Activated CD8-positive, alpha-beta memory T cell treated with anti-CD3 and anti-CD28 coated beads for 36 hours (primary cell): Measurements from ENCODE around the gene CETN3. TPM values are rescaled to one million over a fixed set of nuclear protein-coding genes. Genes with fewer than 3 reads are reported as not detected.

Experiments
- CTCF ChIA-PET: fragments of 350-600 bp; sonication (Branson Sonifier 250); formaldehyde crosslinking; loops from one replicate; lab custom pipeline; 2021; ENCODE audit warnings: antibody characterized with exemption; lab: Charles Lee
- POLR2A ChIA-PET: fragments of 350-600 bp; sonication (Branson Sonifier 250); formaldehyde crosslinking; loops from one replicate; lab custom pipeline; 2021; ENCODE audit warnings: antibody characterized with exemption; lab: Charles Lee
- total RNA-seq, 2 experiments: library from RNA; stranded (reverse); gene quantifications; one replicate each; pipeline ENCODE4 v1.2.3, GENCODE V29; 2021

The CETN3 gene
- 10 to 100 TPM; 48.0 to 48.6 TPM for total RNA-seq

DNA sequence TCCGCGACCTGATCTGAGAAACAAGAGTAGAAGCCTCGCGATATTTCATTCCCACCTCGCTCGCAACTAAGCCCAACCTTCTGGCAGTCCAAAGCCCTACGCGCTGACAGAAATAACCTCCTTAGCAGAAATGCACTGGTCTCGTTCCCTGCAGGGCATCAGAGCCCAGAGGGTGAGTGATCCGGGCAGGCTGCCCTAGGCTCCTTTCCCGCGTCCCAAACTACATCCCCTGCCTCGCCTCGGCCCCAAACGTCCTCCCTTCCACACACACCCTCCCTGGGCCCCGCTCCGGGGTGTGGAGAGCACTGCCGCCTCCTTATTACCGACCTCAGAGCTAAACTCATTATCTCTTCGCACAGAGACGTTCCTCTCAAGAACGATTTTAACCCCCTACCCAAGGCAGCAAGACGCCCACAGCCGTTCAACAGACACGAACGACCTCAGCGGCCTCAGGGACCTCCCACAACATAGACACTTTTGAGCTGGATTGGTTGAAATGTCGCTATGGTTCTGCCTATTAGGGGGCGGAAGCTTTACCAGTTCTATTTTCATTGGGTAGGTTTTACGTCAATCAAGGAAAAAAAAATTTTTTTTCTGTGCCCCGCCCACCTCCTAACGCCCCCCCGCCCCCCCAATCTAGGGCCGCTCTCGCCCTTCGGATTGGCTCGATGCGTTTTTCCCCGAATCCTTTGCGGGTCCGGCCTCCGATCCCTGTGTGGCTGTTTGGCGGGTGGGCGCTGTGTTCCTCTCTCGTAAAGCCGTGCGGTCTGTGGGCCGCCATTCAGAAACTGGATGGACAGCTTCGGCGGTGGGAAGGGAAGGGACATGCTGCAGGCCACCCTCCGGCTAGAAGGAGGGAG, at the start of gene CETN3:
Gene CETN3, minus strand, starts transcription at position 439 of the 860 bp plus-strand sequence. Its CDS starts 95 bp downstream, at position 344.
- ChIA-PET CTCF (interaction anchor here (0.6 to 1.4 kb wide), 5 partner anchors 8 to 974 kb away, joined by 3 read pairs; no protein-coding TSS in a partner anchor), POLR2A (interaction anchor here (0.6 to 2.3 kb wide), 7 partner anchors 8 to 1694 kb away, joined by 3 to 10 read pairs (median 3); partner anchors contain the start of genes LYSMD3, MBLAC2 and POLR3G)

DNA sequence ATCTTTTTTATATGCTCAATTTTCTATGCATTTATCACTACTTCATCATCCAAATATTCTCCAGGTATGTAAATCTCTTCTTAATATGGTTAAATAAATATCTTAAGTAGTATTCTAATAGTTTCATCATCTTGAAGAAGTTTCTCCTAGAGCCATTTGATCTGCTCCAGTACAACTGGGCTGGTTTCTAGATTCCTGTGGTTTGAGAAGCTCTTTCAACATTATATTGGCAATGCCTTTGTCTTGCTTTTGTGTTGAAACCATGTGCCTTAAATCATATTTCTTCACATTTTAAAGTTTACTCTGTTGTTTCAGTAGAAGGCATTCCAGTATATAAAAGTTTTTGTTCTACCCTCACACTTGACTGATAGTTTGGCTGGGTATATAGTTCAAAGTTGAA, 37.4 kb upstream of the CETN3 start:
- ChIA-PET CTCF (no interaction called here), POLR2A (no interaction called here)

DNA sequence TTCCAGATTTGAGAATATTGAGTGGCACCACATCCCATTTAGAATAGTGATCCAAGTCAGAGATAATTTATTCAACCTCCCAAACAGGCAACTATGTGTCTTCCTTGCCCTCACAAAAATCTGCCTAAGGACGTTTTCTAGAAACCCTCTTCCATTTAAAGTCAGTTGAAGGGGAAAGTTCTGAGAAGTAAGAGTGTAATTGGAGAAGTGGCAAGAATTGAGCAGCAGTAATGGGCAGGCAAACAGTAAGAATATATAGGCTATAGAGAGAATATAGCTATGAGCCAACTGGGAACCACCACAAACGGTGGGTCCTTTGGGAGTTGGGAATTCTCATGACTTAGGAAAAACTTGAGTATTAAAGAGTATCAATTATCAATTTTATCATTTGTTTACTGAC, 31.1 kb upstream of the CETN3 start:
- CTCF ChIA-PET, result interaction anchor here (0.8 to 2.0 kb wide), 2 partner anchors 13 to 34 kb away, joined by 3 to 7 read pairs; partner anchors contain the start of genes MBLAC2 and POLR3G
- POLR2A ChIA-PET, result no interaction called here

DNA sequence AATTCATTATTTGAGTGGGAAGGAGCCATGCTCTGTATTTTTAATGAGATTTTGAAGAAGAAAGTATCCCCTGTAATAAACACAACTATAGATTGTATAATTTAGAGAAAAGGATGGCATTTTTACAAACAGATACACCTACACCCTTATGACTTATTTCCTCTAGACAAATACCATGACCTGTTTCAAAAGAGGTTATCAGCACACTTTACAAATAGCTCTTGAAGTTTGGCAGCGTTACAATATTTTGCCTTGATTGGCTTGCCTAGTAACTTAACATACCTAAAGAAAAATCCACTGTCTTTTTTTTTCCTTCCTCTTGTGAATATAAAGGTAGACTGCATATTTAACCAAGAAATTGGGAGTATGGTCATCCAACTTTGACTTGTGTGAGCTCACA, 28.5 kb upstream of the CETN3 start:
- POLR2A ChIA-PET, result no interaction called here
- CTCF ChIA-PET, result interaction anchor here (1.0 kb wide), 1 partner anchor 10 kb away, joined by 3 read pairs; no protein-coding TSS in a partner anchor

DNA sequence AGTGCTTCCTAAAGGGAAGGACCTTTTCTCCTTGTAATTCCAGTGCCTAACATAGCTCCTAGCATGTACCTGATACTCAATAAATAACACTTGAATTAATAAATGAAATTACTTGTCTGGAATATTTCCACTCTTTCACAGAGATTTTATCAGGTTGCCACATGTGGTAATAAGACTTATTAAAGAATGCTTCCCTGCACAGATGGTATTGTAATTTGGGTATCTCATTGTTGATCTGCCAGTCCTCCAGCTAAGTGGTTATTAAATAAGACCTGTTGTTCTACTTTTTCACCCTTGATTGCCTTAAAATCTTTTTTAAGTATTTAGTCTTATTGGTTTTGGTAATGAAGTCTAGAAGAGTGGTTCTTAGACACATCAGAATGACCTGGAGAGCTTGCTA, 28.1 kb upstream of the CETN3 start:
- ChIA-PET CTCF (interaction anchor here (0.9 to 1.0 kb wide), 2 partner anchors 10 to 37 kb away, joined by 3 read pairs; partner anchors contain the start of genes MBLAC2 and POLR3G), POLR2A (no interaction called here)

DNA sequence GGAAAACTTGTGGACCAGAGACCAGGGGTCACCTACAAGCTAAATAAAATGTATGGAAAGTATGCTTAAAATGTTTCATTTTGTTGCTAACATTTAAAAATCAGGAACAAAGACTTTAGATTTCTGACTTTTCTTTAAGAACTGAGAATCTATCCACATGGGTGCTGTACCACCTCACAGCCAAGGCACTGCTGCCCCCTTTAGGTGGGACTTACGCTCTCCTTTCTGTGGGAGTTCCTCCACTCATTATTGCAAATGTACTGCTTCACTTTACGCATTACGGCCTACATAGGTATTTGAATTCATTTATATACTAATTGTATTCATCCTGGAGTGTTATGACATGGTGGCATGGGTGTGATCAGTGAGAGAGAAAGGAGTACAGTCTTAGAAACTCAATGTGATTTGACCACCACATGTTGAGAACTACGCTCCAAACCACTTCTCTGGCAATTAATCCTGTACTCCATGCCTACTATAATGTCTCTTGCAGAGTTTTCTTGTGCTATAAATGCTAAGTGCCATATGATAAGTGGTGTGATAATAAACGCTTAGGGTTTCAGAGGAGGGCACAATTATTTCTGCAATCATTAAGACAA, 24.7 kb upstream of the CETN3 start:
- POLR2A ChIA-PET, result no interaction called here
- CTCF ChIA-PET, result no interaction called here

DNA sequence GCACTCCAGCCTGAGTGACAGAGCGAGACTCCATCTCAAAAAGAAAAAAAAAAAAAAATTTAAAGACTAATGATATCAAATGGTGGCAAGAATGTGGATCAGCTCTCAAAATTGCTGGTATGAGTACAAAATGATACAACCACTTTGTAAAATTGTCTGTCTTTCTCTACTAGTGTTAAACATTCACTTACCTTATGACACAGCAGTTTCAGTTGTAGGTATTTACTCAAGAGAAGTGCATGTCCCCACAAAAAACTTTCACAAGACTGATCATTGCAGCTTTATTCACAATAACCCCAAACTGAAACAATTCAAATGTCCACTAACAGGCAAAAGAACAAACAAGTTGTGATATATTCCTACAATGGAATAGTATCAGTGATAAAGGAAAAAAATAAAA, 14.7 kb upstream of the CETN3 start:
- ChIA-PET CTCF (no interaction called here), POLR2A (no interaction called here)

DNA sequence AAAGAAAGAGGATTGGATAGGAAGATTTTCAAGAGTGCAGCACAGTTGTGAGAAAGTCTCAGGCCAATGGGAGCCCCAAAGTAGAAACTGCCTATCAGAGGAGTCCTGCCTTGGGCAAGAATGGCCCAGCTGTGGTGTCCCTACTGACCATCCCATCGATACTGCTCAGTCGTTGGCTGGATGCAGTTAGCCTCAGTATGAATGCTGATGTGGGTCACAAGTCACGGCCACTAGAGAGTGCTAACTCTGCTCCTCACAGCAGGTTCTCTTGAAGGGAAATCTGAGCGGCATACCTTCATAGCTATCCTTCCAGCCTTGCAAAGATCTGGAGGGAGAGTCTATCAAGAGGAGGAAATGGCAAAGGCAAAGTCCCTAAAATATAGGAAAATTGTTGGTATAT, 11.6 kb upstream of the CETN3 start:
- ChIA-PET POLR2A (no interaction called here), CTCF (no interaction called here)

DNA sequence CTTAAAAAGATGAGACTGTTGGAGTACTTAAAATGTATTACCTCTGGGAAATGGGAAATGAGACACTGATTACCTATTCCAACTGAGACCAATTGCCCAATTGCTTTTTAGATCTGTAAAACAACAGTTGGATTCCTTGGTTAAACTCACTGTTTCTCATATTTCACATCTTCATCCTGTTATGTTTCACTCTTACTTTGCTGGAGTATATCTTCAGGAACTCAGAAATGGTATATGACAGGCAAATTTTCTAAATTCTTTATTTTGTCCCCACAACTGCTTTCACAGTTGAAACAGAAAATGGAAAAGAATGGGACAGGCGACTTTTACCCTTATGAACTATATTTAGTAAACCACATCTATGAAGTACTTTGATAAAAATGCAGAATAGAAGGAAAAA, 8.7 kb upstream of the CETN3 start:
- ChIA-PET POLR2A (interaction anchor here (0.9 kb wide), 1 partner anchor 9 kb away, joined by 3 read pairs; the partner anchor contains the start of gene CETN3), CTCF (interaction anchor here (0.7 kb wide), 1 partner anchor 9 kb away, joined by 3 read pairs; no protein-coding TSS in a partner anchor)

DNA sequence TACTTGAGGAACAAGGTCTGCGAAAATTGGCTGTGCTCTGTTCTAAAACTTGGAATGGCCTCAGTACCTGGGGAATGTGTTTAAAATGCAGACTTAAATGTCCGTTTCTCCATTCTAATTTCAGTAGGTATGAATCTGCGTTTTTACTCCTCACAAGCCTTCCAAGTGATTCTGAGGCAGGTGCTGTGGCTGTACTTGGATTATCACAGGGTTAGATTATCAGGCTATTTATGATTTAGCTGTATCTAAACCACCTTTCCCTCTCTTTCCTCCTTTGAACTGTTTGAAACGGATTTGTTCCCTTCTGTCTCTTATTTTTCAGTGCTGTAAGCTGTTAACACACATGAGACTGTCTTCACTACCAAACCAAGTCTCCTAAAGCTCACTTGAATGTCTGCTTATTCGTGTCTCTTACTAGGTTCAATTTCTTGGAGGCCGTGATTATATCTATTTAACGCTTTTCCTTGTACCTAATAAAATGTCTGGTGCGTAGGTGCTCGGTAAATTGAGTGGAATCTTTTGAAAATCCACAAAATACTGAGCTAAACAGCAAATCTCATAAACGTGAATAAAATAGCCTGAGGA, 714 bp upstream of the CETN3 start:
- POLR2A ChIA-PET, result interaction anchor here (0.6 to 2.3 kb wide), 5 partner anchors 63 to 1694 kb away, joined by 3 to 10 read pairs (median 9); partner anchors contain the start of genes LYSMD3, MBLAC2 and POLR3G
- CTCF ChIA-PET, result interaction anchor here (0.9 to 1.4 kb wide), 4 partner anchors 12 to 373 kb away, joined by 3 read pairs; no protein-coding TSS in a partner anchor

DNA sequence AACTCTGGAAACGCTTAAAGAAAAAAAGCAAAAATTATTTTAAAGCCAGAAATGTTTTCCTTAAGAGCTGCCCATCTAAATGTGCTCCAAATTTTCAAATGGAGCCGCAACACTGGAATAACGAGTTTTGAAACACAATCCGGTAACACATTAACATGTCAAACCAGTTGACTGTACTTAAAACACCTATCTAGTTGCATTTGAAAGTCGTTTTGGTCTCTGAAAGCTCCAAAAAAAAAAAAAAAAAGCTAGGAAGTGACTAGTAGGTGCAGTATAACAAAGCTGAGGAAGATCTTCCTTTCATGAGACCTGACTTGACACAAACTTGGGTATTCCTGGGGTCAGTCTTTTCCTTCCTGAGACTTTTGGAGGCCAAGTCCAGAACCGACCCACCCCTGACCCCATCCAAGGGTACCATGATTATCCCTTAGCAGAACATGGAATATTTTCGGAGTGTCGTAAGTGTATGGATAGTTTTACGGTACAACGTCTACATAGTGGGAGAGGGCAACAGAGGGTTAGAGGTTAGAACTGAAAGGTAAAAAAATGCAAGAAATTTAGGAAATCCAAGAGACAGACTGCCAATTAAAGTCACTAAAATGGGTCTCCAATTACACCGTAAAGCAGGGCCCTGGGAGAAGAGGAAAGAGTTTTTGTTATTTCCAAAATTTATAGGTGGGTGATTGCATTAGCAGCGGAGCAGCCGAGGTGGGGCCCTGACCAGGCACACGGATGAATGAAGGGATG, 812 bp downstream of the CETN3 start:
- ChIA-PET CTCF (interaction anchor here (0.6 kb wide), 2 partner anchors 9 to 975 kb away, joined by 3 read pairs; no protein-coding TSS in a partner anchor), POLR2A (interaction anchor here (0.9 to 2.3 kb wide), 2 partner anchors 9 to 121 kb away, joined by 3 to 9 read pairs; partner anchors contain the start of gene LYSMD3)

DNA sequence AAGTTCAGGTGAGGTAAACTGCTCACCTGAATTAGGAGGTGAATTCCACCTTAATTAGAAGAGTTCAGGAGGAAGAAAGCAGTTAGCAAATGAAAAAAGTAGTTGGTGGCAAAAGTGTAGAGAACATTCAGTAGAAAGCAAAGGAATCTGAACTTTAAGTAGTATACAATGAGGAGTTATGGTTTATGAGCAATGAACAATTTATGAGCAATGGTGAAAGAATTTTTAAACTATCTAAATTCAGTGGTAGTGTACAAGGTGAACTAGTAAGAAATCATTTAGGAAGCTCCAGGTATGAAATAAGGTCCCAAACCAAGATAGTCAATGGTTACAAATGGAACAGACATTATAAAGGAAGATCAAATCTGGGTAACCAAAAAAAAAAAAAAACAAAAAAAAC, 3.1 kb downstream of the CETN3 start:
- ChIA-PET POLR2A (no interaction called here), CTCF (no interaction called here)

DNA sequence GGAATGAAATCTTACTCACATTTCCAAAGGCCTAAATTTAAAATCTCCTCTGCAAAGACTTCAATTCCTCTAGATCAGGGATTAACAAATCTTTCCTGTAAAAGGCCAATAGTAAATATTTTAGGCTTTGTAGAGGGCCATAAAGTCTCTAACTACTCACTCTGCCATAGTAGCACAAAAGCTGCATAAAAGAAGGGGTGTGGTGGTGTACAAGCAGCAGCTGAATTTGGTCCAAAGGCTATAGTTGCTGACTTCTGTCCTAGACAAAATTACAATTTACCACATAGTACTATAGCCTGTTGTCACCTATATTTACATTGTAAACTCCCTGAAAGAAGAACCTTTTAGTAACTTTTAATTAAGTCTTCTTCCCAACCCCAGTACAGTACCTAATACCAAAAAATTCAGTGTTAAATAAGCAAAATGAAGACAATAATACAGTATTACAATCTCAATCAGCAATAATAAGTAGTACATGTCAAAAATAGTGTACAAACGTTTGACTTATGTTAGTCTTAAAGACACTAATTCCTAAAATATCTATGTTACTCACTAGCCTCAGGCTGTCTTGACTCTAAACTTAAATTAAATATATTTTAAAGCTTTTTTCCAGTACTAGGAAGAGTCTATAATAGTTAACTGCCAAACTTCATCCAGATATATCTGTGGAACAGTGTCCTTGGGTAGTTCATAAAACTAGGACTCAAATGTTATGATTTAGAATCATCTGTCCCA, 6.9 kb downstream of the CETN3 start:
- POLR2A ChIA-PET, result no interaction called here
- CTCF ChIA-PET, result no interaction called here

DNA sequence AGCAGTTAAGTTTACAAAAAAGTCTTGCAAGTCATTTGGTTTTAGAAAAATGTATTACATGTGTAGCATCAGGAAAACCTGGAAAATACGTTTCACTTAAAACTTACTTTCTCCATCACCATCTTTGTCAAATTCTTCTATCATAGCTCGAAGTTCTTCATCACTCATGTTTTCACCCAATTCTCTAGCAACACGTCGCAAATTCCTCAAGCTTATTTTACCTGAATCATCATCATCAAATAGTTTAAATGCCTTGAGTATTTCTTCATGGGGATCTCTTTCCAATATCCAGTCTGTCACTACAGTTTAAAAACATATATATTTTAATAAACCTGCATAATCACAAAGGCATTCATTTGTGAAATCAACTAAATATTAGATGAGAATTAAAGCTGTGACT, 10.3 kb downstream of the CETN3 start:
- ChIA-PET CTCF (no interaction called here), POLR2A (no interaction called here)

DNA sequence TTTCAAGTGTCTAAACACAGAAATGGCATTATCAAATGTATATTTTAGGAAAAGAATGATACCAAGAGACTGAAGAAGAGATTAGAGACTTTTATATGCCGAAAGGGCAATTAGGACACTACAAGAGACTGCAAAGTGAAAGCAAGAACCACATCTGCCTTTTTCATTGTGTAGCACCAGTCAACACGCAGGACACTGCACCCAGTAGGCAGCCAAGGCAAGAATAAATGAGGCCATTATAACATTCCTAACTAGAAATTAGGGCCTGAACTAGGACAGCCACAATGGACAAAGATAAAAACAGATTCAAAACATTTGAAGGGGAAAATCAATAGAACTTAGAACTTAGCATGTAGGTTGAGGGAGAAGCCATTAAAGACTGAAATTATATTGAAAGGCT, 10.8 kb downstream of the CETN3 start:
- CTCF ChIA-PET, result no interaction called here

DNA sequence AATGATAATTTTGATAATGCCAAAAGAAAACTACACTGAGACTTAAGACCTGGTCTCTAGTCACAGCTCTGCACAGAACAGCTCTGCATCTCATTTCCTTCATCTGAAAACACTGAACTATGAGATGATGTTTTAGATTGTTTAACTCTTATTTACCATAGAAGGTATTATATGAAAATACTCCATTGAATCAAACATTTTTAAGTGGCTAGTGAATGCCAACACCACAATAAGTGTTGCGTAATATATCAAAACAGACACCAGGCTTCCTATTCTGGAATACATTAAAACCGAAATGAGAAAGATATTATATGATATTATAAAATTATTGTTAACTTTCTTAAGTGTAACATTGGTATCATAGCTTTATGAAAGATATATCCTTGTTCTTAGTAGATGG, 14.6 kb downstream of the CETN3 start:
- POLR2A ChIA-PET, result no interaction called here
- CTCF ChIA-PET, result no interaction called here

More for the DNA sequence above, 10.8 kb downstream of the CETN3 start:
- POLR2A ChIA-PET, result no interaction called here

DNA sequence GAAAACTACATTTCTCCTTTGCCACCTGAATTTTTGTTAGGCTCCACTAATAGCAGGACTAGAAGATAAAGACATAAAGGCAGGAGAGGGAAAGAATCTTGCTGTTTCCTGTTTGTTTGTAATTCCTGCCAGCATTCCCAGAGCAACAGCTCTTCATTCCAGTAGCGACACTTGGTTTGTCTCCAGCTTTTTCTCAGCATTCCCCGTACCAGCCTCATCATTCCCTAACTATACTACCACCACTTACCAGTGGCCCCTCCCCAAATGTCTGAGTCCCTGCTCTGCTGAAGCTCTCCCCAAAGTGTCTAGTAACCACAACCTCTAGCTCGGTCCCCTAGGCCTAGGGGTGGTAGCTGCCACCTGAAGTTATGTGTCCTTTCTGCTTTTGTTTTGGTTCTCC, 18.6 kb downstream of the CETN3 start:
- ChIA-PET POLR2A (no interaction called here), CTCF (interaction anchor here (1.1 kb wide), 1 partner anchor 64 kb away, joined by 5 read pairs; no protein-coding TSS in a partner anchor)

DNA sequence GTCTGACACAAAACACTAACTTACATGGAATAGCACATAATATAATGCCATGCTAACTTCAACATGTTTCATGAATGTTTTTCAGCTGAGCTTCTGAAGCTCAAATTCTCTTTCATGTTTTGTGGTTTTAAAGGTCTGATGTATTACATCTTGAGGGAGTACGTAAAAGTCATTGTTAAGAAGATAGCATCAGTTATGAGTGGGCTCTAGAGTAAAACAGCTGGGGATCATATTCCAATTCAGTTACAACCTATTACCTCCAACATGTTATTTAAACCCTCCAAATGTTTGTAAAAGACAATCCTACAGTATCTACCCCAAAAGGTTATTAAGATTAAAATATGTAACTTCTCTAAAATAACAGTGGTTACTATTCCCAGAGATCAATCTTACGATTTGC, 19.2 kb downstream of the CETN3 start:
- CTCF ChIA-PET, result interaction anchor here (1.1 kb wide), 1 partner anchor 65 kb away, joined by 5 read pairs; no protein-coding TSS in a partner anchor
- POLR2A ChIA-PET, result no interaction called here
